ENCODE data around the gene MUSTN1.

MUSTN1 gene

DNA sequence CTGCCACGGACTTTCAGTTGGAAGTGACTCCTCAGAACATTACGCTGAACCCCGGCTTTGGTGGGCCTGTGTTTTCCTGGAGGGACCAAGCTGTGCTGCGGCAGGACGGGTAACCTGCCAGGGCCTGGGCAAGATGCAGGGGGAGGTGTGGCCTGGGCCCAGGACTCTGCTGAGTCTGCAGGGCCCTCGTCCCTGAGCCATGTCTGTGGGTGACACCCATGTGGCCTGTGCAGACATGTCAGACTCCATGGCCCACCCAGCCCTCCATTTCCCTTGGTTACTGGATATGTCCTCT lies 45.1 kb downstream of the MUSTN1 start:
- no peaks in the 10 kb centered on the region for H3F3A ChIP-seq (ENCODE audit: low read depth)
- H3K9me2 ChIP-seq (replicated peaks; ENCODE audit: low read depth, low read length), result no peaks in the 10 kb centered on the region
- no peak overlapping the region for H3K9ac ChIP-seq (ENCODE audit: low read depth, low read length, poor library complexity, severe bottlenecking)
- no peak overlapping the region for H2AFZ ChIP-seq (ENCODE audit: low read length)
- no peak overlapping the region for H3K4me2 ChIP-seq (ENCODE audit: low read depth, low read length, poor library complexity, severe bottlenecking)
- TF ChIP-seq EZH2phosphoT487 (IDR thresholded peaks at IDR 0.05; ENCODE audit: borderline replicate concordance), result no peak
- TF ChIP-seq, protein P1, sequence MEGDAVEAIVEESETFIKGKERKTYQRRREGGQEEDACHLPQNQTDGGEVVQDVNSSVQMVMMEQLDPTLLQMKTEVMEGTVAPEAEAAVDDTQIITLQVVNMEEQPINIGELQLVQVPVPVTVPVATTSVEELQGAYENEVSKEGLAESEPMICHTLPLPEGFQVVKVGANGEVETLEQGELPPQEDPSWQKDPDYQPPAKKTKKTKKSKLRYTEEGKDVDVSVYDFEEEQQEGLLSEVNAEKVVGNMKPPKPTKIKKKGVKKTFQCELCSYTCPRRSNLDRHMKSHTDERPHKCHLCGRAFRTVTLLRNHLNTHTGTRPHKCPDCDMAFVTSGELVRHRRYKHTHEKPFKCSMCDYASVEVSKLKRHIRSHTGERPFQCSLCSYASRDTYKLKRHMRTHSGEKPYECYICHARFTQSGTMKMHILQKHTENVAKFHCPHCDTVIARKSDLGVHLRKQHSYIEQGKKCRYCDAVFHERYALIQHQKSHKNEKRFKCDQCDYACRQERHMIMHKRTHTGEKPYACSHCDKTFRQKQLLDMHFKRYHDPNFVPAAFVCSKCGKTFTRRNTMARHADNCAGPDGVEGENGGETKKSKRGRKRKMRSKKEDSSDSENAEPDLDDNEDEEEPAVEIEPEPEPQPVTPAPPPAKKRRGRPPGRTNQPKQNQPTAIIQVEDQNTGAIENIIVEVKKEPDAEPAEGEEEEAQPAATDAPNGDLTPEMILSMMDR (conservative IDR thresholded peaks at IDR 0.05; ENCODE audit: low read length), result no peak
- H3K4me1 ChIP-seq (ENCODE audit: insufficient read depth, low read length, poor library complexity, severe bottlenecking), result no peaks in the 10 kb centered on the region
- H3K27me3 ChIP-seq (ENCODE audit: insufficient read depth, low read length, poor library complexity, severe bottlenecking), result no peaks in the 10 kb centered on the region
- no peaks in the 10 kb centered on the region for H3K36me3 ChIP-seq (ENCODE audit: insufficient read depth, low read length)
- no peaks in the 10 kb centered on the region for H3K9me3 ChIP-seq (ENCODE audit: insufficient read depth, low read depth, low read length)
- H3K79me2 ChIP-seq (ENCODE audit: insufficient read depth, low read length), result no peaks in the 10 kb centered on the region
- no peaks in the 10 kb centered on the region for H4K20me1 ChIP-seq (ENCODE audit: insufficient read depth, low read length, poor library complexity, severe bottlenecking)
- H3K4me3 ChIP-seq (ENCODE audit: low read length, poor library complexity, severe bottlenecking), result no peak overlapping the region

DNA sequence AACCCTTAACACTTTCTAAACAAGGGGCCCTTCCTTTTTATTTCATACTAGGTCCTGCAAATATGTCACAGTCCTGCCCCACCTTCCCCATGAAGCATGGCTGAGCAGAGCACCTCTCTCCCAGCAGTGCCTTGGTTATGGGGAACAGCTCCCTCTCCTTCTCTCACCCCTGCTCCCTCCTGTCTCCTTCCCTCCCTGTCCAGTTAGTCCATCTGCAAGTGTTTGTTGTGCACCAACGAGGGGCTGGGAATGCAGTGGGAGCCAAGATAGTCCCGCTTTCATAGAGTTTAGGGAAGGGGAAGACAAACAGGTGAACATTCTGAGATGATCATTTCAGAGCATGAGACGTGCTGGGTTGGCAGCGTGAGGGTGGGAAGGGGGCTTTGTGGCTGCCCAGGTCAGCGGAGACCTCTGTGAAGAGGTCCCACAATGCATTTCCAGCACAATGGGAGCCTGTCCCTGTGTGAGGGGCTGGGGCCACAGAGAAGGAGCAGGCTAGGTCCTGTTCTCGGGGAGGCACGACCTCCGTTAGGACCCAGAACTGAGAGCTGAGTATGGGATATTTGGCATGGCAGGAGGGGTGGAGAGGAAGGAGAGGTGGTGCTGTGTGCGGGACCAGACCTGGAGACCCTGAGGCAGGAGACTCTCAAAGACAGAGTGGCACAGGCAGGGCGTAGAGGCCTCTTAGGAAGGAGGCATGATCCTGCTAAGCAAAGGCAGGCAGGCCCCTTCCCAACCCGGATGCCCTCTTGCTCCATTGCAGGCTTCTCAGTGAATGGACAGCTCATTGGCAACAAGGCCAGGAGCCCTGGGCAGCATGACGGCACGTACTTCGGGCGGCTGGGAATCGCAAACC lies 45.7 kb downstream of the MUSTN1 start:
- Histone ChIP-seq H3K4me2 (ENCODE audit: low read depth, low read length, poor library complexity, severe bottlenecking) (no peak overlapping the region), H3K27me3 (ENCODE audit: insufficient read depth, low read length, poor library complexity, severe bottlenecking) (no peaks in the 10 kb centered on the region), H3K4me1 (ENCODE audit: insufficient read depth, low read length, poor library complexity, severe bottlenecking) (no peaks in the 10 kb centered on the region), H3K36me3 (ENCODE audit: insufficient read depth, low read length) (no peaks in the 10 kb centered on the region), H4K20me1 (ENCODE audit: insufficient read depth, low read length, poor library complexity, severe bottlenecking) (no peaks in the 10 kb centered on the region), H3K9ac (ENCODE audit: low read depth, low read length, poor library complexity, severe bottlenecking) (no peak overlapping the region), H3K9me3 (ENCODE audit: insufficient read depth, low read depth, low read length) (no peaks in the 10 kb centered on the region), H3K4me3 (ENCODE audit: low read length, poor library complexity, severe bottlenecking) (no peak overlapping the region), H3K9me2 (replicated peaks; ENCODE audit: low read depth, low read length) (no peaks in the 10 kb centered on the region), H3F3A (ENCODE audit: low read depth) (no peaks in the 10 kb centered on the region), H2AFZ (ENCODE audit: low read length) (no peak overlapping the region), H3K79me2 (ENCODE audit: insufficient read depth, low read length) (no peaks in the 10 kb centered on the region)
- TF ChIP-seq, protein P1 (conservative IDR thresholded peaks at IDR 0.05; ENCODE audit: low read length), result no peak
- no peak for TF ChIP-seq EZH2phosphoT487 (IDR thresholded peaks at IDR 0.05; ENCODE audit: borderline replicate concordance)

DNA sequence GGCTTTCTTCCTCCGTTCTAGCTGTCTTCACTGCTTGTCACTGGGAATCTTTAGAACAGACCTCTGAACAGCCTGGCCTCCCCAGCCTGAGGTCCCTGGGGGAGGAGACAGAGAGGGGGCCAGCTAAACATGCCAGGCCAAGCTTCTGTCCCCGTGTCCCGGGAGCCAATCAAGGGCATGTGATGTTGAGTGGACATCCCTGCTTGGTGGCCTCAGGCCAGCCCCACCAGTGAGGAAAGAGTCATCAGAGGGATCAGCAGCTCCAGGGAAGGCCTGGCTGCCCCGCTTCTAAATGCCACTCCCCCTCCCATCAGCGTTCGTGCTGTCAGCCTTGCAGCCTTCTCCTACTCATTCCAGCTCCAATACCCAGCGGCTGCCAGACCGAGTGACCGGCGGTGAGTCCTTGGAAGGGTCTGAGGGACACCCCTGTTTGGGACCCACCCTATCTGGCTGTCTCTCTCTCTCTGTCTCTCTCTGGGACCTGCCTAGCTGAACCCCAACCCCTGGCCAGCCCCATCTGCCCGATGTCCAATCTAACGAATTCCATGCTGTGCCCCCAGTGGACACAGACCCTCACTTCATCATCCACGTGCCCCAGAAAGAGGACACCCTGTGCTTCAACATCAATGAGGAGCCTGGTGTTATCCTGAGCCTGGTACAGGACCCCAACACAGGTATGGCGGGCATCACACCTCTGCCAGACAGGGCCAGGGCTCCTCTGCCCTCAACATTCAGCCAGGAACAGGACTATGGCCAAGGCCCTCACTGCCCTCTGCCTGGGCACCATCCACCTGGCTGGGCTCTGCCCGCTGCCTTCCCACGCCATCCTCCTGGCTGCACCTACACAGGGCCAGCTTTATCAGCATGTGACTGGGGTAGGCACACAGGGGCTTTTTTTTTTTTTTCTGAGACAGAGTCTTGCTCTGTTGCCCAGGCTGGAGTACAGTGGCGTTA lies 46.9 kb downstream of the MUSTN1 start:
- no peak overlapping the region for H3K4me2 ChIP-seq (ENCODE audit: low read depth, low read length, poor library complexity, severe bottlenecking)

More for the DNA sequence above, 46.9 kb downstream of the MUSTN1 start:
- H3K36me3 ChIP-seq (ENCODE audit: insufficient read depth, low read length), result no peaks in the 10 kb centered on the region
- no peak for TF ChIP-seq EZH2phosphoT487 (IDR thresholded peaks at IDR 0.05; ENCODE audit: borderline replicate concordance)
- TF ChIP-seq, protein P1 (conservative IDR thresholded peaks at IDR 0.05; ENCODE audit: low read length), result no peak; the same call in 1 of the 2 replicates
- no peaks in the 10 kb centered on the region for H3K27me3 ChIP-seq (ENCODE audit: insufficient read depth, low read length, poor library complexity, severe bottlenecking)
- no peaks in the 10 kb centered on the region for H3K79me2 ChIP-seq (ENCODE audit: insufficient read depth, low read length)
- no peaks in the 10 kb centered on the region for H3K4me1 ChIP-seq (ENCODE audit: insufficient read depth, low read length, poor library complexity, severe bottlenecking)
- no peaks in the 10 kb centered on the region for H4K20me1 ChIP-seq (ENCODE audit: insufficient read depth, low read length, poor library complexity, severe bottlenecking)
- H2AFZ ChIP-seq (ENCODE audit: low read length), result no peak overlapping the region
- no peaks in the 10 kb centered on the region for H3F3A ChIP-seq (ENCODE audit: low read depth)
- no peaks in the 10 kb centered on the region for H3K9me3 ChIP-seq (ENCODE audit: insufficient read depth, low read depth, low read length)
- no peak overlapping the region for H3K9ac ChIP-seq (ENCODE audit: low read depth, low read length, poor library complexity, severe bottlenecking)
- H3K4me3 ChIP-seq (ENCODE audit: low read length, poor library complexity, severe bottlenecking), result no peak overlapping the region
- no peaks in the 10 kb centered on the region for H3K9me2 ChIP-seq (replicated peaks; ENCODE audit: low read depth, low read length)
